ENCODE measurements around the gene KIF6.

DNA sequence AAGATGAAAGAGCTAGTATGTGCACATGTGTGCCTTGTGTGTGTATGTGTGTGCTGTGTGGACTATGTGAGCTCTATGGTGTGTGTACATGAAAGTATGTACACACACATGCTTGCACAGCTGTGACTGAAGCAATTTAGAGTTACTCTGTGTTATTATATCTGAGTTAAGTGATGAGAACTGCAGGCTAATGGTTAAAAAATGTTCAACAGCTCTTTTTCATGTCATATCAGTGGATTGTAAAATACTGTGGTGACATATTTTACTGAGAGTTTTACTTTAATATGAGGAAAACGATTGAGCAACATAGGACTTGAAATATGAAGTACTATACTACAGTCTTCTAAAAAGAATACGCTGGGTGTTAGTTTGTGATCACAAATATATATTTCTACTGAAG lies 207.0 kb downstream of the KIF6 start:
- no peak for TF ChIP-seq POLR2A (IDR thresholded peaks at IDR 0.05)
- TF ChIP-seq, protein P1, sequence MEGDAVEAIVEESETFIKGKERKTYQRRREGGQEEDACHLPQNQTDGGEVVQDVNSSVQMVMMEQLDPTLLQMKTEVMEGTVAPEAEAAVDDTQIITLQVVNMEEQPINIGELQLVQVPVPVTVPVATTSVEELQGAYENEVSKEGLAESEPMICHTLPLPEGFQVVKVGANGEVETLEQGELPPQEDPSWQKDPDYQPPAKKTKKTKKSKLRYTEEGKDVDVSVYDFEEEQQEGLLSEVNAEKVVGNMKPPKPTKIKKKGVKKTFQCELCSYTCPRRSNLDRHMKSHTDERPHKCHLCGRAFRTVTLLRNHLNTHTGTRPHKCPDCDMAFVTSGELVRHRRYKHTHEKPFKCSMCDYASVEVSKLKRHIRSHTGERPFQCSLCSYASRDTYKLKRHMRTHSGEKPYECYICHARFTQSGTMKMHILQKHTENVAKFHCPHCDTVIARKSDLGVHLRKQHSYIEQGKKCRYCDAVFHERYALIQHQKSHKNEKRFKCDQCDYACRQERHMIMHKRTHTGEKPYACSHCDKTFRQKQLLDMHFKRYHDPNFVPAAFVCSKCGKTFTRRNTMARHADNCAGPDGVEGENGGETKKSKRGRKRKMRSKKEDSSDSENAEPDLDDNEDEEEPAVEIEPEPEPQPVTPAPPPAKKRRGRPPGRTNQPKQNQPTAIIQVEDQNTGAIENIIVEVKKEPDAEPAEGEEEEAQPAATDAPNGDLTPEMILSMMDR (IDR thresholded peaks at IDR 0.05), result no peak
